OCI-LY3 (cell line): ENCODE results near the gene RAB31.

Source experiments
- CTCF ChIP-seq: fragments of 200-600, 300-600 bp; sonication (generic); IDR thresholded peaks from 2 replicates; pipeline ENCODE4 v1.5.1; 2014; ENCODE audit warnings: antibody characterized with exemption, low read length, low read depth
- EZH2phosphoT487 ChIP-seq: fragments of 200-600 bp; shearing (Covaris generic); IDR thresholded peaks from 2 replicates; pipeline ENCODE4 v1.6.1; 2018; ENCODE audit warnings: antibody characterized with exemption, mixed run types, low read depth

- TF ChIP-seq CTCF (no peak), EZH2phosphoT487 (no peak)
These were observed 198.4 kb downstream of the RAB31 start for GRCh38 chr18:9906481-9906880.
